Activated T-cell treated with anti-CD3 and anti-CD28 coated beads, Interleukin-2, amount 50 U/mL, for 4 hours (primary cell): ENCODE data around the gene AKIP1. TPM values are rescaled to one million over a fixed set of nuclear protein-coding genes. Genes with fewer than 3 reads are reported as not detected.
"Not testable (repeated sequence)": the region's sequence is repeated elsewhere in the genome, so short reads cannot be mapped to it uniquely, and the experiment has no call there.

Experiments
- ATAC-seq, 2 donors: fragments of 200-7000 bp; cut with Tn5 transposase; one replicate each; pipeline ENCODE4 v1.10.0; 2021
- DNase-seq: peaks from one replicate; pipeline ENCODE4 v3.0.0-alpha.2; 2020
- H3K27me3 Mint-ChIP-seq: one replicate; pipeline ENCODE4 v1.8.0; 2021; ENCODE audit warnings: low read depth, mixed read lengths
- H3K36me3 Mint-ChIP-seq: one replicate; pipeline ENCODE4 v1.8.0; 2022; ENCODE audit warnings: mixed read lengths; ENCODE audit not compliant: insufficient read depth
- H3K4me1 Mint-ChIP-seq: one replicate; pipeline ENCODE4 v1.8.0; 2021; ENCODE audit warnings: low read depth, mixed read lengths
- H3K4me3 Mint-ChIP-seq: one replicate; pipeline ENCODE4 v1.8.0; 2021; ENCODE audit warnings: mild to moderate bottlenecking, moderate library complexity, mixed read lengths
- H3K9me3 Mint-ChIP-seq: one replicate; pipeline ENCODE4 v1.8.0; 2021; ENCODE audit warnings: mixed read lengths
- total RNA-seq, 3 donors: library from RNA; stranded (reverse); gene quantifications; one replicate each; pipeline ENCODE4 v1.2.1, GENCODE V29; 2021

AKIP1 gene
- 10 to 100 TPM; 18.2 to 25.6 (median 25.6) TPM for total RNA-seq

GRCh38 chr11:8911029-8911823 is at the start of gene AKIP1:
TSS of gene AKIP1 (plus strand) at chr11:8911189. CDS start at chr11:8911450, 261 bp downstream.
- ATAC-seq (peak; percentile 83 to 85), DNase-seq (peak; percentile 71)
- Mint-ChIP-seq H3K36me3 (no peaks in the 10 kb centered on the region), H3K4me3 (peak within 1 kb of the TSS; percentile 93), H3K9me3 (no peaks in the 10 kb centered on the region), H3K27me3 (no peaks in the 10 kb centered on the region), H3K4me1 (peaks cover 51% of the 10 kb centered on the region)

DNA sequence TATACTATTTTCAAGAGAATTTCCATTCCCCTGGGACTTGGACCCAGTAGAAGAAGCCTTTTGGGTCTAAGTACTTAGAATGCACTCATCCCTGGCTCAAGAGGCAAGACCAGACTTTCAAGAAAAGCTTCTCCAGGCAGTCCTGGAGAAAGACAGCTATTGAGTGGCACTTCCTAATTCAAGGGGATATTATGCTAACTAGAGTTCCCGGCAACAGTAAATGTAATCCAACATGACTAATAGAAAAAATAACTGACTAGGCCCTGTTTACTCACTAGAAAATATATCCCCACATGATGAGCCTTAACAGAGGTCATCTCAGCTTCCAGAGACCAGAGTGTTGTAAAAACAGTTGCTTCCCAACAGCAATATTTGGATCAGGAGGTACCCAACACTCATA is 47.2 kb upstream of the AKIP1 start:
- Mint-ChIP-seq H3K9me3 (no peaks in the 10 kb centered on the region), H3K4me1 (no peaks in the 10 kb centered on the region), H3K27me3 (peaks cover 40% of the 10 kb centered on the region), H3K36me3 (no peaks in the 10 kb centered on the region), H3K4me3 (no peak overlapping the region)
- ATAC-seq (no peak), DNase-seq (no peak)

DNA sequence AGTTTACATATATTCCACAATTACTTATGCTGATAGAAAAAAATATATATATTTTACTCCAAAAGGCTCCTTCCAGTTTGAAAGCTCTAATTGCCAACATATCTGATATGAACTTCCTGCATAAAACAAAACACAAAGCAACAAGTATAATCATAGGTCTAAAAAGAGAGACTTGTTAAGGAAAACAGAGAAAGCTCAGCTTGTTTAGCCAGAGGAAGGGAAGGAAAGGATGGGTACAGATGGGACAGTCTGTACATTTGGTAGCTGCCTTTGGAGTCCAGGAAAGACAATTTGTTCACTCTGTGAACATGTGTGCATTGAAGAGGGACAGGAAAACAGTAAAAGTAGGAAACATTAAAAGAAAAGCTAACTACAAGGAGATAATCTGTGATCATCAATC is 45.7 kb upstream of the AKIP1 start:
- ATAC-seq (no peak), DNase-seq (no peak)
- Mint-ChIP-seq H3K4me3 (no peak overlapping the region), H3K4me1 (peaks cover 2% of the 10 kb centered on the region), H3K27me3 (peaks cover 43% of the 10 kb centered on the region), H3K36me3 (no peaks in the 10 kb centered on the region), H3K9me3 (no peaks in the 10 kb centered on the region)

DNA sequence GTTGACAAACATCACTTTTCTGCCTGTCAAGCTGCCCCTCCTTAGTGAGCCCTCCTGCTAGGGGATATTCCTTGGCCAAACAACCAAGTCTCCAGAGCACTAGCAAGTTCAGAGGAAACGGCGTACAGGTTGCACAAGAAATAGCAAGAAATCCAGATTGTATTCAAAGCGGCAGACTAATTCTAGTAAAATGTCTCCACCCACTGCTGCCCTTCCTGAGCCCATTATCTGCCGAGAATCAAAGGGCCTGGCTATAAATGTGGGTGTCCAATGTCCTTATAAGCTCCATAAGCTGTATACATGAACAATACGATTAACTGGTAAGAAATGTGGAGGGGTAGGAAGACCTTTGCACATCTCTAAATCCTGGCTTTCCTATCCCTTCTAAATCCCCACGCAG is 44.0 kb upstream of the AKIP1 start:
- no peak overlapping the region for H3K4me3 Mint-ChIP-seq
- H3K9me3 Mint-ChIP-seq = no peaks in the 10 kb centered on the region
- H3K36me3 Mint-ChIP-seq = no peaks in the 10 kb centered on the region
- ATAC-seq (no peak), DNase-seq (no peak)
- peaks cover 53% of the 10 kb centered on the region for H3K27me3 Mint-ChIP-seq
- peaks cover 3% of the 10 kb centered on the region for H3K4me1 Mint-ChIP-seq

DNA sequence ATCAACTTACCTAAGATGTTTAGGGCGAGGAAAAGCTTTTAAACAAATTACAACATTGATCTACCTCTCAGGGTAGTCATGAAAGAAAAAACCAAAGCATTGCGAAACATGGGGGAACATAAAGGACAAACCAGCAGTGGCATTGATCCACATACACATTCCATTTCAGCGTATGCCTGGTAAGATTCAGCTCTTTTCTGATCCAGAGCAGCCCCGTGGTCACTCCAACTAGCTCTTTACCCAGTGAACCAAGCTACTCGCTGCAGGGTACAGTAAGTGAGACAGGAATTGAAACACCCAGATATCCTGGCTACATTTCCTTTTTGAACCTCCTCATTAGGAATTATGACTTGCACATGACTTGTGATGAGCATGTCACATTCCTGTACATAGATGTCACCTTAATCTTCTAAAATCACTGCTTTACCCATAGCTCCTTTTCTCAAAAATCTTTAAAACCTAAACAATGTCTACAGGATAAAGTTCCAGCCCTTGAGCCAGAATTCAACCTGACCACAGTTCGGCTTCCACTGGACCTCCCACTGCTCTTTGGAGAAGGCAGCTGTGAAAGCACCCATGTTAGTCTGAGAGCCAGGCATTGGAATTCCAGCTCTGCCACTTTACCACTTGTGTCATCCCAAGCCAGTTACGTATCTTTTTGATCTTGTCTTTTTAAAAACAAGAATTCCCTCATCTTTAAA is 42.9 kb upstream of the AKIP1 start:
- H3K36me3 Mint-ChIP-seq = no peaks in the 10 kb centered on the region
- H3K4me1 Mint-ChIP-seq = peaks cover 3% of the 10 kb centered on the region
- DNase-seq (no peak), ATAC-seq (no peak)
- H3K27me3 Mint-ChIP-seq = peaks cover 60% of the 10 kb centered on the region
- H3K4me3 Mint-ChIP-seq = no peak overlapping the region
- no peaks in the 10 kb centered on the region for H3K9me3 Mint-ChIP-seq

- H3K9me3 Mint-ChIP-seq = no peaks in the 10 kb centered on the region
- H3K36me3 Mint-ChIP-seq = no peaks in the 10 kb centered on the region
- peaks cover 11% of the 10 kb centered on the region for H3K4me1 Mint-ChIP-seq
- DNase-seq = no peak
- peak; percentile 63 to 70 for ATAC-seq
- peaks cover 54% of the 10 kb centered on the region for H3K27me3 Mint-ChIP-seq
- H3K4me3 Mint-ChIP-seq = peak overlapping the region; percentile 68
Observed at GRCh38 chr11:8870411-8871170, 40.4 kb upstream of the AKIP1 start.

GRCh38 chr11:8871171-8871775 is 39.7 kb upstream of the AKIP1 start:
- Mint-ChIP-seq H3K36me3 (no peaks in the 10 kb centered on the region), H3K4me1 (peaks cover 11% of the 10 kb centered on the region), H3K9me3 (no peaks in the 10 kb centered on the region), H3K27me3 (peaks cover 52% of the 10 kb centered on the region), H3K4me3 (peak overlapping the region; percentile 53)
- ATAC-seq (no peak), DNase-seq (no peak)

DNA sequence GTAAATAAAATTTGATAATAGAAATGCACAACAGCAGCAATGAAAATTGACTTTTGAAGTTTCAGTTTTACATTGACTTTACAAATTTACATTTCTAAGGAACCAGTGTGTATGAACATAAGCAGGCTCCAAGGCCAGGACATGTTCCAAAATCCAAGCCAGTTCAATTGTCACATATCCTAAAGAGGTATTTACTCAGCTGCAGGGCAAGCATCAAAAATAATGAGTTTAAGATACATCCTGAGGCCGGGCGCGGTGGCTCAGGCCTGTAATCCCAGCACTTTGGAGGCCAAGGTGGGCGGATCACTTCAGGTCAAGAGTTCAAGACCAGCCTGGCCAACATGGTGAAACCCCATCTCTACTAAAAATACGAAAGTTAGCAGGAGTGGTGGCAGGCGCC is 39.0 kb upstream of the AKIP1 start:
- Mint-ChIP-seq H3K4me3 (no peak overlapping the region), H3K36me3 (no peaks in the 10 kb centered on the region), H3K4me1 (peaks cover 11% of the 10 kb centered on the region), H3K27me3 (peaks cover 46% of the 10 kb centered on the region), H3K9me3 (no peaks in the 10 kb centered on the region)
- DNase-seq (no peak), ATAC-seq (no peak)

GRCh38 chr11:8873741-8874405 is 37.1 kb upstream of the AKIP1 start:
- Mint-ChIP-seq H3K4me3 (no peak overlapping the region), H3K9me3 (no peaks in the 10 kb centered on the region), H3K36me3 (no peaks in the 10 kb centered on the region), H3K27me3 (peaks cover 39% of the 10 kb centered on the region), H3K4me1 (peaks cover 11% of the 10 kb centered on the region)
- DNase-seq (no peak), ATAC-seq (no peak)

- no peak for DNase-seq
- Mint-ChIP-seq H3K9me3 (no peaks in the 10 kb centered on the region), H3K27me3 (peaks cover 13% of the 10 kb centered on the region), H3K36me3 (no peaks in the 10 kb centered on the region), H3K4me3 (no peak overlapping the region), H3K4me1 (peaks cover 6% of the 10 kb centered on the region)
- ATAC-seq = no peak
Observed at GRCh38 chr11:8878771-8879170, 32.2 kb upstream of the AKIP1 start.

GRCh38 chr11:8881585-8881984 is 29.4 kb upstream of the AKIP1 start:
- DNase-seq, ATAC-seq, H3K9me3 Mint-ChIP-seq: not testable (repeated sequence)

DNA sequence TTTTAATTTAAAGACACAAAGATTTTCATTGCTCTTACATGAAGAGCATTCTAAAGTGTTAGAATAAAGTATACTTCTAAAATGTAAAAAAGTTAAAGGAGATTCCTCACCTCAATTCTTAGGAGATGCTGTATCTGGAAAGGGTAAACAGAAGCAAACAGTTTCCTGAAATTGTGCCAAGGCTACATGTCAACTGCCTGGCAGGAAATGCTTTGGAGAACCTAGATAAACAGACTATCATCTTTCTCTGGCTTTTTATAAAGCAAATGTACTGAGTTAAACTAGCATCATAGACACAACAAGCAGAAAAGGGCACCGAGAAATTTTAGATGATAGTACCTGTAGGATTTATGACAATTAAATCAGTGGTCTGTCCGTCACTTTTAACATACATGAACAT is 24.7 kb upstream of the AKIP1 start:
- ATAC-seq (no peak), DNase-seq (no peak)
- peaks cover 8% of the 10 kb centered on the region for H3K9me3 Mint-ChIP-seq
- peaks cover 25% of the 10 kb centered on the region for H3K27me3 Mint-ChIP-seq
- no peaks in the 10 kb centered on the region for H3K4me1 Mint-ChIP-seq
- H3K4me3 Mint-ChIP-seq = no peak overlapping the region
- no peaks in the 10 kb centered on the region for H3K36me3 Mint-ChIP-seq

More at GRCh38 chr11:8881585-8881984, 29.4 kb upstream of the AKIP1 start:
- peaks cover 16% of the 10 kb centered on the region for H3K27me3 Mint-ChIP-seq
- not testable (repeated sequence) for H3K4me1 Mint-ChIP-seq, H3K4me3 Mint-ChIP-seq, H3K36me3 Mint-ChIP-seq

DNA sequence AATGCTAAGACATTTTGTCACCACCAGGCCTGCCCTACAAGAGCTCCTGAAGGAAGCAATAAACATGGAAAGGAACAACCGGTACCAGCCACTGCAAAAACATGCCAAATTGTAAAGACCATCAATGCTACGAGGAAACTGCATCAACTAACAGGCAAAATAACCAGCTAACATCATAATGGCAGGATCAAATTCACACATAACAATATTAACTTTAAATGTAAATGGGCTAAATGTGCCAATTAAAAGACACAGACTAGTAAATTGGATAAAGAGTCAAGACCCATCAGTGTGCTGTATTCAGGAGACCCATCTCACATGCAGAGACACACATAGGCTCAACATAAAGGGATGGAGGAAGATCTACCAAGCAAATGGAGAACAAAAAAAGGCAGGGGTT is 19.8 kb upstream of the AKIP1 start:
- not testable (repeated sequence) for H3K36me3 Mint-ChIP-seq, ATAC-seq
- H3K27me3 Mint-ChIP-seq = peaks cover 22% of the 10 kb centered on the region

More for the DNA sequence above, 19.8 kb upstream of the AKIP1 start:
- H3K9me3 Mint-ChIP-seq, H3K4me1 Mint-ChIP-seq, DNase-seq, H3K4me3 Mint-ChIP-seq: not testable (repeated sequence)
